PC-3 (cell line): ENCODE results near the gene DBH. TPM values are rescaled to one million over a fixed set of nuclear protein-coding genes. Genes with fewer than 3 reads are reported as not detected.

Experiments
- ATAC-seq: fragments of 200-7000 bp; cut with Tn5 transposase; 2 replicates; pipeline ENCODE4 v1.9.1; 2020; ENCODE audit warnings: mild to moderate bottlenecking, moderate library complexity
- BruUV-seq: library from RNA; stranded (reverse); fragments of 400-500 nt; replicated peaks from 2 replicates; lab custom pipeline; 2021; lab: Mats Ljungman, UMichigan
- CTCF ChIA-PET: fragments of 300-600 bp; sonication (Branson Sonifier 250); formaldehyde crosslinking; loops from one replicate; lab custom pipeline; 2022; ENCODE audit warnings: antibody characterized with exemption; lab: Charles Lee
- POLR2A ChIA-PET: fragments of 300-600 bp; sonication (Branson Sonifier 250); formaldehyde crosslinking; loops from one replicate; lab custom pipeline; 2022; ENCODE audit warnings: antibody characterized with exemption; ENCODE audit not compliant: unreplicated experiment; lab: Charles Lee
- DNase-seq: peaks from one replicate; pipeline ENCODE4 v3.0.0-alpha.2; 2015
- H2AFZ ChIP-seq: fragments of 300-600 bp; sonication (generic); 2 replicates; pipeline ENCODE4 v1.6.0; 2016; ENCODE audit warnings: antibody characterized with exemption, low read length
- H3F3A ChIP-seq: fragments of 300-600 bp; sonication (generic); one replicate; pipeline ENCODE4 v1.6.0; 2017; ENCODE audit warnings: antibody characterized with exemption, low read length, control low read depth, mild to moderate bottlenecking; ENCODE audit not compliant: unreplicated experiment
- H3K27ac ChIP-seq: fragments of 300-600 bp; sonication (generic); 2 replicates; pipeline ENCODE4 v1.5.1; 2016; ENCODE audit warnings: mild to moderate bottlenecking, low read length
- H3K27me3 ChIP-seq: fragments of 300-600 bp; sonication (generic); 2 replicates; pipeline ENCODE4 v1.6.1; 2016; ENCODE audit warnings: low read length, mixed read lengths
- H3K36me3 ChIP-seq: fragments of 300-600 bp; sonication (generic); 2 replicates; pipeline ENCODE4 v1.6.1; 2016; ENCODE audit warnings: low read depth, mixed run types, low read length, mixed read lengths
- H3K4me1 ChIP-seq: fragments of 300-600 bp; sonication (generic); 2 replicates; pipeline ENCODE4 v1.5.1; 2016; ENCODE audit warnings: low read length; ENCODE audit not compliant: insufficient read depth
- H3K4me2 ChIP-seq: fragments of 300-600 bp; sonication (generic); 2 replicates; pipeline ENCODE4 v1.6.0; 2016; ENCODE audit warnings: low read length
- H3K4me3 ChIP-seq: fragments of 300-600 bp; sonication (generic); 2 replicates; pipeline ENCODE4 v1.5.1; 2016; ENCODE audit warnings: mild to moderate bottlenecking, low read length, mixed read lengths
- H3K79me2 ChIP-seq: fragments of 300-600 bp; sonication (generic); 2 replicates; pipeline ENCODE4 v1.6.1; 2017; ENCODE audit warnings: low read length, mixed read lengths
- H3K9ac ChIP-seq: fragments of 300-600 bp; sonication (generic); 2 replicates; pipeline ENCODE4 v1.6.0; 2016; ENCODE audit warnings: mild to moderate bottlenecking, low read length
- H3K9me2 ChIP-seq: fragments of 300-600 bp; sonication (generic); replicated peaks from 2 replicates; pipeline ENCODE4 v1.6.1; 2016; ENCODE audit warnings: mixed run types, low read length, mixed read lengths
- H3K9me3 ChIP-seq: fragments of 300-600 bp; sonication (generic); 2 replicates; pipeline ENCODE4 v1.6.1; 2016; ENCODE audit warnings: low read length, mixed read lengths
- H4K20me1 ChIP-seq: fragments of 300-600 bp; sonication (generic); 2 replicates; pipeline ENCODE4 v1.6.1; 2016; ENCODE audit warnings: low read length, mixed read lengths
- EZH2 ChIP-seq: fragments of 300-600 bp; sonication (generic); IDR thresholded peaks from one replicate; pipeline ENCODE4 v1.6.1; 2017; ENCODE audit warnings: antibody characterized with exemption, mild to moderate bottlenecking, low read length; ENCODE audit not compliant: unreplicated experiment
- EZH2phosphoT487 ChIP-seq: fragments of 300-600 bp; sonication (generic); IDR thresholded peaks from 2 replicates; pipeline ENCODE4 v1.6.1; 2018; ENCODE audit warnings: mild to moderate bottlenecking, antibody characterized with exemption, low read length, borderline replicate concordance
- intact Hi-C: fragments of 100-400 bp; cut with micrococcal nuclease; formaldehyde crosslinking; loops from 2 replicates; pipeline ENCODE4 v1.9.0; 2023
- total RNA-seq: library from RNA; depleted of rRNA; stranded (reverse); fragments of >200 nt; gene quantifications from 2 replicates; pipeline ENCODE4 v1.2.3, GENCODE V29; 2014
- TF ChIP-seq, protein P1 (sequence below): fragments of 300-600 bp; sonication (generic); conservative IDR thresholded peaks from 2 replicates; pipeline ENCODE4 v1.5.1; 2017; ENCODE audit warnings: antibody characterized with exemption, low read depth, mild to moderate bottlenecking, low read length

DBH gene
- total RNA-seq, 1 experiment from 2014 or later: not detected

- ChIA-PET POLR2A (no interaction called here), CTCF (no interaction called here)
- Histone ChIP-seq H3K4me2 (no peak overlapping the region), H3K4me3 (no peak overlapping the region), H3K27ac (no peak overlapping the region), H3K4me1 (no peaks in the 10 kb centered on the region), H3K27me3 (no peaks in the 10 kb centered on the region), H3K79me2 (no peaks in the 10 kb centered on the region), H4K20me1 (no peaks in the 10 kb centered on the region), H3K9ac (no peak overlapping the region), H2AFZ (no peak overlapping the region), H3K9me3 (no peaks in the 10 kb centered on the region), H3K9me2 (no peaks in the 10 kb centered on the region), H3F3A (no peaks in the 10 kb centered on the region), H3K36me3 (no peaks in the 10 kb centered on the region)
- ATAC-seq (no peak), DNase-seq (no peak)
- TF ChIP-seq EZH2phosphoT487 (no peak), EZH2 (no peak)
- TF ChIP-seq, protein P1, sequence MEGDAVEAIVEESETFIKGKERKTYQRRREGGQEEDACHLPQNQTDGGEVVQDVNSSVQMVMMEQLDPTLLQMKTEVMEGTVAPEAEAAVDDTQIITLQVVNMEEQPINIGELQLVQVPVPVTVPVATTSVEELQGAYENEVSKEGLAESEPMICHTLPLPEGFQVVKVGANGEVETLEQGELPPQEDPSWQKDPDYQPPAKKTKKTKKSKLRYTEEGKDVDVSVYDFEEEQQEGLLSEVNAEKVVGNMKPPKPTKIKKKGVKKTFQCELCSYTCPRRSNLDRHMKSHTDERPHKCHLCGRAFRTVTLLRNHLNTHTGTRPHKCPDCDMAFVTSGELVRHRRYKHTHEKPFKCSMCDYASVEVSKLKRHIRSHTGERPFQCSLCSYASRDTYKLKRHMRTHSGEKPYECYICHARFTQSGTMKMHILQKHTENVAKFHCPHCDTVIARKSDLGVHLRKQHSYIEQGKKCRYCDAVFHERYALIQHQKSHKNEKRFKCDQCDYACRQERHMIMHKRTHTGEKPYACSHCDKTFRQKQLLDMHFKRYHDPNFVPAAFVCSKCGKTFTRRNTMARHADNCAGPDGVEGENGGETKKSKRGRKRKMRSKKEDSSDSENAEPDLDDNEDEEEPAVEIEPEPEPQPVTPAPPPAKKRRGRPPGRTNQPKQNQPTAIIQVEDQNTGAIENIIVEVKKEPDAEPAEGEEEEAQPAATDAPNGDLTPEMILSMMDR: no peak
- BruUV-seq: no TSS peak
- intact Hi-C loops: no loop called here
These were observed 29.4 kb downstream of the DBH start for GRCh38 chr9:133665535-133665934.

GRCh38 chr9:133666387-133666786 lies 30.2 kb downstream of the DBH start:
- intact Hi-C loops: no loop called here
- no peaks in the 10 kb centered on the region for H3K79me2 ChIP-seq
- ChIA-PET POLR2A (no interaction called here), CTCF (no interaction called here)
- H3F3A ChIP-seq: no peaks in the 10 kb centered on the region
- H3K27me3 ChIP-seq: no peaks in the 10 kb centered on the region
- no peaks in the 10 kb centered on the region for H3K9me2 ChIP-seq
- no peak overlapping the region for H3K4me3 ChIP-seq
- no peak for DNase-seq
- no TSS peak for BruUV-seq
- no peaks in the 10 kb centered on the region for H3K4me1 ChIP-seq
- H2AFZ ChIP-seq: no peak overlapping the region
- ATAC-seq: no peak
- TF ChIP-seq EZH2phosphoT487 (no peak), EZH2 (no peak)
- TF ChIP-seq, protein P1: no peak
- H3K9ac ChIP-seq: no peak overlapping the region
- H3K4me2 ChIP-seq: no peak overlapping the region
- H4K20me1 ChIP-seq: no peaks in the 10 kb centered on the region
- H3K27ac ChIP-seq: no peak overlapping the region
- no peaks in the 10 kb centered on the region for H3K36me3 ChIP-seq
- H3K9me3 ChIP-seq: no peaks in the 10 kb centered on the region

DNA sequence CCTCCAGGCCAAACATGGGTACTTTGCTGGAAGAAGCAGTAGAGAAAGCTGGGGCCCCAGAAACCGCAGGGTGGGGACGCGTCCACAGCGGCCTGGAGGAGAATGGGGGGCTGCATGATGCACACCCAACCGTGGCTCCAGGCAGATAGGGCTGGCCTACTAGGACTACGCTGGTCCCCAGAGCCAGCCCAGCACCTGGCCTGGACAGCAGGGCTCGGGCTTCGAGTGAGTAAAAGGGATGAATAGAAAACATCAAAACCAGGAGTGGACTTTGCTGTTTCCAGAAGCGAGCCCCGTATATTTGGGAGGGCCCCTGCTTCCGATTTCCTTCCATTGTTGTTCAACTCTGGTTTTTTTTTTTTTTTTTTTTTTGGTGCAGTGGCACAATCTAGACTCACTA lies 30.7 kb downstream of the DBH start:
- H4K20me1 ChIP-seq: no peaks in the 10 kb centered on the region
- no peak overlapping the region for H3K4me2 ChIP-seq
- no peak for DNase-seq
- no peak overlapping the region for H3K27ac ChIP-seq
- POLR2A ChIA-PET: no interaction called here
- no peaks in the 10 kb centered on the region for H3K27me3 ChIP-seq
- H2AFZ ChIP-seq: no peak overlapping the region
- H3K79me2 ChIP-seq: no peaks in the 10 kb centered on the region
- no peak overlapping the region for H3K9ac ChIP-seq
- H3K9me3 ChIP-seq: no peaks in the 10 kb centered on the region
- H3K4me3 ChIP-seq: no peak overlapping the region
- BruUV-seq: no TSS peak
- intact Hi-C loops: no loop called here
- H3K36me3 ChIP-seq: no peaks in the 10 kb centered on the region
- TF ChIP-seq EZH2phosphoT487 (no peak), EZH2 (no peak)
- TF ChIP-seq, protein P1: no peak
- CTCF ChIA-PET: no interaction called here
- no peaks in the 10 kb centered on the region for H3F3A ChIP-seq
- no peaks in the 10 kb centered on the region for H3K9me2 ChIP-seq
- ATAC-seq: no peak
- no peaks in the 10 kb centered on the region for H3K4me1 ChIP-seq
